HEK293T (cell line): ENCODE data around the gene EDC3.

Source experiments
- CTCF ChIA-PET: fragments of 350-600 bp; formaldehyde crosslinking; extraction: SDS; loops from one replicate; lab custom pipeline; 2021; ENCODE audit warnings: antibody characterized with exemption, inconsistent platforms; lab: Yijun Ruan, JAX
- POLR2A ChIA-PET: fragments of 350-600 bp; formaldehyde crosslinking; extraction: SDS; loops from one replicate; lab custom pipeline; 2020; ENCODE audit warnings: antibody characterized with exemption, inconsistent platforms; lab: Yijun Ruan, JAX
- DNase-seq: peaks from one replicate; pipeline ENCODE4 v3.0.0; 2012; ENCODE audit warnings: mixed read lengths; ENCODE audit errors: extremely low spot score
- ARNT ChIP-seq: fragments of 450-650 bp; IDR thresholded peaks from 2 replicates; pipeline ENCODE4 v1.6.1; 2017; ENCODE audit warnings: mild to moderate bottlenecking
- BHLHE40 ChIP-seq: fragments of 450-650 bp; IDR thresholded peaks from 2 replicates; pipeline ENCODE4 v1.6.1; 2016; ENCODE audit warnings: mild to moderate bottlenecking, moderate library complexity, borderline replicate concordance
- CTBP1 ChIP-seq: fragments of 450-650 bp; IDR thresholded peaks from 2 replicates; pipeline ENCODE4 v1.6.1; 2016; ENCODE audit warnings: borderline replicate concordance
- ELF4 ChIP-seq: fragments of 450-650 bp; IDR thresholded peaks from 2 replicates; pipeline ENCODE4 v1.6.1; 2017; ENCODE audit warnings: antibody characterized with exemption
- FOXA1 ChIP-seq: fragments of 450-650 bp; IDR thresholded peaks from 2 replicates; pipeline ENCODE4 v1.6.1; 2016; ENCODE audit warnings: mild to moderate bottlenecking
- FOXK2 ChIP-seq: fragments of 450-650 bp; IDR thresholded peaks from 2 replicates; pipeline ENCODE4 v1.6.1; 2016; ENCODE audit warnings: mild to moderate bottlenecking
- FOXM1 ChIP-seq: fragments of 450-650 bp; IDR thresholded peaks from 2 replicates; pipeline ENCODE4 v1.6.1; 2017; ENCODE audit warnings: mild to moderate bottlenecking, borderline replicate concordance
- HDGF ChIP-seq: fragments of 450-650 bp; IDR thresholded peaks from 2 replicates; pipeline ENCODE4 v1.6.1; 2017; ENCODE audit warnings: antibody characterized with exemption, borderline replicate concordance
- L3MBTL2 ChIP-seq: fragments of 450-650 bp; conservative IDR thresholded peaks from 2 replicates; pipeline ENCODE4 v1.6.1; 2016; ENCODE audit warnings: mild to moderate bottlenecking
- LEF1 ChIP-seq: fragments of 450-650 bp; IDR thresholded peaks from 2 replicates; pipeline ENCODE4 v1.6.1; 2017; ENCODE audit warnings: mild to moderate bottlenecking, borderline replicate concordance
- NFRKB ChIP-seq: fragments of 450-650 bp; IDR thresholded peaks from 2 replicates; pipeline ENCODE4 v1.6.1; 2016; ENCODE audit warnings: mild to moderate bottlenecking, moderate library complexity
- PKNOX1 ChIP-seq: fragments of 450-650 bp; IDR thresholded peaks from 2 replicates; pipeline ENCODE4 v1.6.1; 2016
- SP1 ChIP-seq: fragments of 450-650 bp; IDR thresholded peaks from 2 replicates; pipeline ENCODE4 v1.6.1; 2017
- SUZ12 ChIP-seq: fragments of 450-650 bp; IDR thresholded peaks from 2 replicates; pipeline ENCODE4 v1.6.1; 2016; ENCODE audit warnings: mild to moderate bottlenecking
- TARDBP ChIP-seq: fragments of 450-650 bp; IDR thresholded peaks from 2 replicates; pipeline ENCODE4 v1.6.1; 2016
- ZNF384 ChIP-seq: fragments of 450-650 bp; IDR thresholded peaks from 2 replicates; pipeline ENCODE4 v1.6.1; 2016

The EDC3 gene

GRCh38 chr15:74616996-74617395 is 78.8 kb downstream of the EDC3 start:
- ChIA-PET POLR2A (interaction anchor here (0.9 to 7.6 kb wide), 5 partner anchors 11 to 156 kb away, joined by 3 to 70 read pairs (median 5); partner anchors contain the start of genes ARID3B and UBL7), CTCF (interaction anchor here (0.9 to 4.8 kb wide), 4 partner anchors 12 to 622 kb away, joined by 3 to 26 read pairs (median 4); partner anchors contain the start of gene PML)
- DNase-seq, result no peak
- TF ChIP-seq HDGF (no peak), FOXM1 (no peak), SUZ12 (no peak), SP1 (no peak), BHLHE40 (no peak), LEF1 (no peak), ARNT (no peak), PKNOX1 (no peak), ELF4 (no peak), L3MBTL2 (no peak), FOXA1 (no peak), ZNF384 (no peak), CTBP1 (no peak), TARDBP (no peak), FOXK2 (no peak), NFRKB (no peak)

- ChIA-PET CTCF (interaction anchor here (2.3 to 4.8 kb wide), 2 partner anchors 15 to 242 kb away, joined by 6 to 26 read pairs; no protein-coding TSS in a partner anchor), POLR2A (interaction anchor here (0.9 to 7.6 kb wide), 7 partner anchors 13 to 155 kb away, joined by 3 to 70 read pairs (median 10); partner anchors contain the start of genes ARID3B and UBL7)
- DNase-seq, result peak; percentile 37
- TF ChIP-seq HDGF (no peak), SUZ12 (no peak), SP1 (no peak), FOXK2 (no peak), FOXA1 (no peak), BHLHE40 (no peak), ELF4 (no peak), PKNOX1 (no peak), TARDBP (no peak), ARNT (no peak), FOXM1 (no peak), LEF1 (no peak), NFRKB (no peak), L3MBTL2 (no peak), CTBP1 (no peak), ZNF384 (no peak)
Observed at GRCh38 chr15:74616366-74616939, 79.4 kb downstream of the EDC3 start.

GRCh38 chr15:74615508-74616365 is 80.1 kb downstream of the EDC3 start, which contains the start of gene CLK3:
CLK3 (plus strand) TSS chr15:74615836; CDS start chr15:74619197, 3,361 bp downstream.
- no peak for TF ChIP-seq NFRKB
- peak; percentile 66 for TF ChIP-seq ARNT
- no peak for TF ChIP-seq BHLHE40
- no peak for TF ChIP-seq ZNF384
- no peak for TF ChIP-seq FOXM1
- no peak for TF ChIP-seq PKNOX1
- TF ChIP-seq HDGF, result 0 out of 2 replicates have a peak, but pooled peaks have one; percentile 60
- TF ChIP-seq TARDBP, result no peak
- no peak for TF ChIP-seq FOXK2
- no peak for TF ChIP-seq L3MBTL2
- TF ChIP-seq CTBP1, result no peak
- no peak for TF ChIP-seq FOXA1
- peak; percentile 35; the same call in 1 of the 2 replicates for TF ChIP-seq LEF1
- no peak for TF ChIP-seq SP1
- TF ChIP-seq ELF4, result peak; percentile 54
- TF ChIP-seq SUZ12, result no peak
- DNase-seq, result peak; percentile 98
- POLR2A ChIA-PET, result interaction anchor here (0.8 to 7.6 kb wide), 14 partner anchors 9 to 230 kb away, joined by 3 to 70 read pairs (median 5); partner anchors contain the start of genes ARID3B, EDC3 and UBL7
- CTCF ChIA-PET, result interaction anchor here (1.1 to 4.8 kb wide), 2 partner anchors 16 to 169 kb away, joined by 4 to 26 read pairs; no protein-coding TSS in a partner anchor

- DNase-seq, result peak; percentile 84
- TF ChIP-seq SP1 (no peak), TARDBP (peak; percentile 92)
- CTCF ChIA-PET, result interaction anchor here (1.1 kb wide), 1 partner anchor 169 kb away, joined by 4 read pairs; no protein-coding TSS in a partner anchor
- POLR2A ChIA-PET, result interaction anchor here (0.7 to 7.6 kb wide), 21 partner anchors 9 to 248 kb away, joined by 3 to 70 read pairs (median 4); partner anchors contain the start of genes ARID3B, CYP11A1, EDC3 and UBL7
Observed at GRCh38 chr15:74614744-74615507, 80.9 kb downstream of the EDC3 start.
